ENCODE data around the gene BSDC1.

GRCh38 chr1:32364836-32365235, 29.4 kb downstream of the BSDC1 start:
- no peak for TF ChIP-seq CTCF (conservative IDR thresholded peaks at IDR 0.05 in 1 of 2, IDR thresholded peaks at IDR 0.05 in 1 of 2; ENCODE audit: low read depth in 1 of 2, low read length in 2 of 2)
- TF ChIP-seq EZH2 (IDR thresholded peaks at IDR 0.05; ENCODE audit: low read length, missing control alignments), result no peak

Measured in fibroblast of lung (primary cell).